Chondrocyte (in vitro differentiated cells): ENCODE data around the gene YWHAE. TPM values are rescaled to one million over a fixed set of nuclear protein-coding genes. Genes with fewer than 3 reads are reported as not detected.
A peak's percentile ranks its signal among the peaks of the same experiment; 100 is the strongest.
"Not testable (repeated sequence)": the region's sequence is repeated elsewhere in the genome, so short reads cannot be mapped to it uniquely, and the experiment has no call there.

Experiments
- DNase-seq: peaks from one replicate; pipeline ENCODE4 v3.0.0; 2021; ENCODE audit warnings: mixed read lengths, low spot score
- H3K27ac Mint-ChIP-seq: one replicate; pipeline ENCODE4 v1.8.0; 2021; ENCODE audit warnings: mild to moderate bottlenecking, moderate library complexity, mixed read lengths; ENCODE audit not compliant: unreplicated experiment
- H3K27me3 Mint-ChIP-seq: 2 replicates; pipeline ENCODE4 v1.8.0; 2021; ENCODE audit warnings: low read depth, mixed read lengths
- H3K36me3 Mint-ChIP-seq: 2 replicates; pipeline ENCODE4 v1.8.0; 2021; ENCODE audit warnings: low read depth, mixed read lengths
- H3K4me1 Mint-ChIP-seq: 2 replicates; pipeline ENCODE4 v1.8.0; 2021; ENCODE audit warnings: low read depth, mild to moderate bottlenecking, mixed read lengths
- H3K4me3 Mint-ChIP-seq: one replicate; pipeline ENCODE4 v1.8.0; 2021; ENCODE audit warnings: mild to moderate bottlenecking, moderate library complexity, mixed read lengths; ENCODE audit not compliant: unreplicated experiment
- H3K9me3 Mint-ChIP-seq: 2 replicates; pipeline ENCODE4 v1.8.0; 2021; ENCODE audit warnings: low read depth, mixed read lengths
- total RNA-seq: library from RNA; stranded (reverse); gene quantifications from 3 replicates; pipeline ENCODE4 v1.2.1, GENCODE V29; 2021
- TF ChIP-seq, protein P1 (sequence below): fragments of 200-600 bp; sonication (generic); IDR thresholded peaks from 2 replicates; pipeline ENCODE4 v1.5.0; 2021; ENCODE audit warnings: antibody characterized with exemption, mild to moderate bottlenecking, moderate library complexity

The YWHAE gene
- total RNA-seq, 1 donor from 2014 or later, result 362 TPM

DNA sequence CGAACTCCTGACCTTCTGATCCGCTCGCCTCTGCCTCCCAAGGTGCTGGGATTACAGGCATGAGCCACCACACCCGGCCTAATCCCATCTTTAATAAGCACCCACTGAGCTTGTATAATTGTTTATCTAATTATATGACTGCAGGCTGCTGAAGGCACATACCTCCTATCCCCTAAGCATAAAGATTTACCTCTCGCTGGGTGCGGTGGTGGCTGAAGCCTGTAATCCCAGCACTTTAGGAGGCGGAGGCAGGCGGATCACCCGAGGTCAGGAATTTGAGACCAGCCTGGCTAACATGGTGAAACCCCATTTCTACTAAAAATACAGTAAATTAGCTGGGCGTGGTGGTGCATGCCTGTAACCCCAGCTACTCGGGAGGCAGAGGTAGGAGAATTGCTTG lies 20.1 kb upstream of the YWHAE start:
- no peak overlapping the region for H3K27ac Mint-ChIP-seq
- H3K27me3 Mint-ChIP-seq, result no peaks in the 10 kb centered on the region
- peaks cover 9% of the 10 kb centered on the region for H3K36me3 Mint-ChIP-seq
- no peaks in the 10 kb centered on the region for H3K9me3 Mint-ChIP-seq
- TF ChIP-seq, protein P1, sequence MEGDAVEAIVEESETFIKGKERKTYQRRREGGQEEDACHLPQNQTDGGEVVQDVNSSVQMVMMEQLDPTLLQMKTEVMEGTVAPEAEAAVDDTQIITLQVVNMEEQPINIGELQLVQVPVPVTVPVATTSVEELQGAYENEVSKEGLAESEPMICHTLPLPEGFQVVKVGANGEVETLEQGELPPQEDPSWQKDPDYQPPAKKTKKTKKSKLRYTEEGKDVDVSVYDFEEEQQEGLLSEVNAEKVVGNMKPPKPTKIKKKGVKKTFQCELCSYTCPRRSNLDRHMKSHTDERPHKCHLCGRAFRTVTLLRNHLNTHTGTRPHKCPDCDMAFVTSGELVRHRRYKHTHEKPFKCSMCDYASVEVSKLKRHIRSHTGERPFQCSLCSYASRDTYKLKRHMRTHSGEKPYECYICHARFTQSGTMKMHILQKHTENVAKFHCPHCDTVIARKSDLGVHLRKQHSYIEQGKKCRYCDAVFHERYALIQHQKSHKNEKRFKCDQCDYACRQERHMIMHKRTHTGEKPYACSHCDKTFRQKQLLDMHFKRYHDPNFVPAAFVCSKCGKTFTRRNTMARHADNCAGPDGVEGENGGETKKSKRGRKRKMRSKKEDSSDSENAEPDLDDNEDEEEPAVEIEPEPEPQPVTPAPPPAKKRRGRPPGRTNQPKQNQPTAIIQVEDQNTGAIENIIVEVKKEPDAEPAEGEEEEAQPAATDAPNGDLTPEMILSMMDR, result no peak
- H3K4me1 Mint-ChIP-seq, result peaks cover 23% of the 10 kb centered on the region
- DNase-seq, result no peak
- H3K4me3 Mint-ChIP-seq, result no peak overlapping the region

DNA sequence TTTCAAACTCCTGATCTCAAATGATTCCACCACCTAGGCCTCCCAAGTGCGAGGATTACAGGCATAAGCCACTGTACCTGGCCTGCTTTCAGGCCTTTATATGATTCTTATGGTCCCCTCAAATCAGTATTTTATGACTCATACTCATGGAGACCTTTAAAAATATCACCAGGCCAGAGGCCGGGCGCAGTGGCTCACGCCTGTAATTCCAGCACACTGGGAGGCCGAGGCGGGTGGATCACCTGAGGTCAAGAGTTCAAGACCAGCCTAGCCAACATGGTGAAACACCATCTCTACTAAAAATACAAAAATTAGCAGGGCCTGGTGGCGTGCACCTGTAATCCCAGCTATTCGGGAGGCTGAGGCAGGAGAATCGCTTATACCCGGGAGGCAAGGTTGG lies 18.5 kb upstream of the YWHAE start:
- H3K4me3 Mint-ChIP-seq, H3K27me3 Mint-ChIP-seq, DNase-seq, H3K27ac Mint-ChIP-seq, H3K9me3 Mint-ChIP-seq: not testable (repeated sequence)
- Mint-ChIP-seq H3K4me1 (peaks cover 24% of the 10 kb centered on the region), H3K36me3 (peaks cover 14% of the 10 kb centered on the region)

DNA sequence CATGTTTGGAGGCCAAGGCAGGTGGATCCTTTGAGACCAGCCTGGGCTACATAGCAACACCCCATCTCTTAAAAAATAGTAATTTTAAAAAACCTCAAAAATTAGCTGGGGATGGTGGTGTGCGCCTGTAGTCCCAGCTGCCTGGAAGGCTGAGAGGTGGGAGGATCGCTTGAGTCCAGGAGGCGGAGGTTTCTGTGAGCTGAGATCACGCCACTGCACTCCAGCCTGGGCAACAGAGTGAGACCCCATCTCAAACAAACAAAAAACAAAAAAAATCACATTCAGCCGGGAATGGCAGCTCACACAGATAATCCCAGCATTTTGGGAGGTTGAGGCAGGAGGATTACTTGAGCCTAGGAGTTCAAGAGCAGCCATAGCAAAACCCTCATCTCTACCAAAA lies 16.4 kb upstream of the YWHAE start:
- Mint-ChIP-seq H3K4me3 (no peak overlapping the region), H3K4me1 (peaks cover 20% of the 10 kb centered on the region), H3K36me3 (peaks cover 12% of the 10 kb centered on the region), H3K27ac (no peak overlapping the region), H3K9me3 (no peaks in the 10 kb centered on the region), H3K27me3 (no peaks in the 10 kb centered on the region)
- TF ChIP-seq, protein P1, result no peak
- no peak for DNase-seq

DNA sequence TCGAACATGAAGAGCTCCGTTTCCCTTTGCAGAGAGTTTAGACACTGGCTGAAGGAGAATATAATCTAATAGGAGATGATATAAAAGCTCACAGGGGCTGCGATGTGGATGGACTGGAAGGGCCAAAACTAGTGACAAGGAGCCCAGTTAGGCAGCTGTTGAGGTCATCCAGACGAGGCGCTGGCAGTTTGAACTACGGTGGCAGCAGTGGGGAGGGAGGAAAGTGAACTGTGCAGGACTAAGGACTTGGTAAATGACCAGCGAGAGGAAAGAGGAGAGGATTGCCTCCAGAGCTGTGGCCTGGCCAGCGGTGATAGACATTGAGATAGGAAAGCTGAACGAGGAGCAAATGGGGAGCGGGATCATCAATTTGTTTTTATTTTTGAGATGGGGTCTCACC lies 14.6 kb upstream of the YWHAE start:
- Mint-ChIP-seq H3K27me3 (no peaks in the 10 kb centered on the region), H3K36me3 (peaks cover 8% of the 10 kb centered on the region), H3K4me3 (no peak overlapping the region), H3K9me3 (no peaks in the 10 kb centered on the region), H3K4me1 (peaks cover 20% of the 10 kb centered on the region), H3K27ac (no peak overlapping the region)
- TF ChIP-seq, protein P1, result no peak
- DNase-seq, result peak; percentile 50

DNA sequence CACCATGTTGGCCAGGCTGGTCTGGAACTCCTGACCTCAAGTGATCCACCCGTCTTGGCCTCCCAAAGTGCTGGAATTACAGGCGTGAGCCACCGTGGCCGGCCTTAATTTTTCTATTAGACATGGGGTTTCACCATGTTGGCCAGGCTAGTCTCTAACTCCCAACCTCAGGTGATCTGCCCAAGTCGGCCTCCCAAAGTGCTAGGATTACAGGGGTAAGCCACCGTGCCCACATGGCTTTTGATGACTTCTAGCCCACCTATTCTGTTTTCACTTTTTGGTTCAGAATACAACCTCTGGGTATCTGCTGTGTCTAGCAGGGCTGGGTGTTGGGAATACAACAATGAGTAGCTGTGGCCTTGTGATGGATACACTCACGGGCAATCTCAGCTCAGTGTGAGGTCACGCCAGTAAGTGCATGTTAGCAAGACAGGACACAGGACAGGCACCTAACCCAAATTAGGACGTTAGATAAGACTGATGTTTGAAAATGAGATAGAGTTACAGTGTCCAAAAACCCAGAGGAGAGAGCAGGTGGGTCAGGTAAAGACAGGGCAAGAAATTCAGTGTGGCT lies 14.1 kb upstream of the YWHAE start:
- peaks cover 8% of the 10 kb centered on the region for H3K36me3 Mint-ChIP-seq
- no peak overlapping the region for H3K27ac Mint-ChIP-seq
- TF ChIP-seq, protein P1, result no peak
- H3K27me3 Mint-ChIP-seq, result no peaks in the 10 kb centered on the region
- peak; percentile 30 for DNase-seq
- peaks cover 20% of the 10 kb centered on the region for H3K4me1 Mint-ChIP-seq
- H3K4me3 Mint-ChIP-seq, result no peak overlapping the region
- H3K9me3 Mint-ChIP-seq, result no peaks in the 10 kb centered on the region

DNA sequence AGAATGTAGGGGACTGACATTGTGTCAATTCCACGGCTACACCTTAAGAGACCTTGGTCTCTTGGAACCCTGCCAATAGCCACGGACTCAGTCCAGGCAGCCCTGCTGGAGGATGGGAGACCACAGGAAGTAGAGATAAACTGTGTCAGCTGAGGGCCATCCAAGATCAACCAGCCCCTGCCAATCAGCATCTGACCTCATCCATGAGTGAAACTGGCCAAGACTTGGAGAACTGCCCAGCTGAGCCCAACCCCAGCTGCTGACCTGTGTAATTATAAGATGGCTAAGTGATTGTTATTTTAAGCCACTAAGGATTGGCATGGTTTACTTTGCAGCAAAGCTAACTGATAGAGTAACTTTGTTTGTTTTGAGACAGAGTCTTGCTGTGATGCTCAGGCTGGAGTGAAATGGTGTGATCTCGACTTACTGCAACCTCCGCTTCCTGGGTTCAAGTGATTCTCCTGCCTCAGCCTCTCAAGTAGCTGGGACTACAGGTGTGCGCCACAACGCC lies 13.3 kb upstream of the YWHAE start:
- H3K27me3 Mint-ChIP-seq, result no peaks in the 10 kb centered on the region
- H3K4me3 Mint-ChIP-seq, result no peak overlapping the region
- H3K27ac Mint-ChIP-seq, result peak overlapping the region; percentile 41
- H3K36me3 Mint-ChIP-seq, result peaks cover 8% of the 10 kb centered on the region
- peaks cover 20% of the 10 kb centered on the region for H3K4me1 Mint-ChIP-seq
- TF ChIP-seq, protein P1, result no peak
- peak; percentile 43 for DNase-seq
- H3K9me3 Mint-ChIP-seq, result no peaks in the 10 kb centered on the region
